IPS DF 4.7 (cell line): Measurements from ENCODE around the gene PCYT1A.

Source experiments
- DNase-seq: peaks from one replicate; pipeline ENCODE4 v3.0.0-alpha.2; 2013; ENCODE audit warnings: low spot score; ENCODE audit errors: extremely low read depth

PCYT1A gene

GRCh38 chr3:196237203-196237602, 50.3 kb downstream of the PCYT1A start:
- DNase-seq, result no peak

- no peak for DNase-seq
Observed at GRCh38 chr3:196236223-196236622, 51.3 kb downstream of the PCYT1A start.

GRCh38 chr3:196235452-196236122, 51.9 kb downstream of the PCYT1A start:
- DNase-seq, result no peak

GRCh38 chr3:196232882-196233251, 54.7 kb downstream of the PCYT1A start:
- no peak for DNase-seq

- DNase-seq, result no peak
Observed at GRCh38 chr3:196232154-196232881, 55.2 kb downstream of the PCYT1A start.

GRCh38 chr3:196227629-196228493, 59.7 kb downstream of the PCYT1A start:
- no peak for DNase-seq

GRCh38 chr3:196227121-196227561, 60.4 kb downstream of the PCYT1A start:
- DNase-seq, result no peak

GRCh38 chr3:196225763-196226364, 61.7 kb downstream of the PCYT1A start:
- DNase-seq, result no peak

- no peak for DNase-seq
Observed at GRCh38 chr3:196225086-196225485, 62.4 kb downstream of the PCYT1A start.

- DNase-seq, result no peak
Observed at GRCh38 chr3:196222876-196223595, 64.5 kb downstream of the PCYT1A start.

- no peak for DNase-seq
Observed at GRCh38 chr3:196220991-196221390, 66.5 kb downstream of the PCYT1A start.

- DNase-seq, result no peak
Observed at GRCh38 chr3:196220587-196220986, 66.9 kb downstream of the PCYT1A start.

GRCh38 chr3:196219970-196220311, 67.6 kb downstream of the PCYT1A start:
- no peak for DNase-seq

- no peak for DNase-seq
Observed at GRCh38 chr3:196219194-196219969, 68.1 kb downstream of the PCYT1A start.

- no peak for DNase-seq
Observed at GRCh38 chr3:196218155-196218712, 69.3 kb downstream of the PCYT1A start.

- no peak for DNase-seq
Observed at GRCh38 chr3:196217307-196218154, 70.0 kb downstream of the PCYT1A start.

- no peak for DNase-seq
Observed at GRCh38 chr3:196216681-196217211, 70.8 kb downstream of the PCYT1A start.

GRCh38 chr3:196216089-196216564, 71.4 kb downstream of the PCYT1A start, which contains the start of gene SLC51A:
Gene SLC51A, plus strand, starts transcription at chr3:196216534. Its CDS starts 179 bp downstream, at chr3:196216713.
- DNase-seq, result no peak
